Measurements from ENCODE around the gene RIMS3. TPM values are rescaled to one million over a fixed set of nuclear protein-coding genes. Genes with fewer than 3 reads are reported as not detected.

Gene RIMS3
- total RNA-seq, 1 donor from 2014 or later = 0.52 TPM

- H3K27ac ChIP-seq (ENCODE audit: low read depth, low read length) = no peak overlapping the region
- no peak overlapping the region for H3K9ac ChIP-seq (ENCODE audit: low read depth in 1 of 3, low read length in 3 of 3)
- no peaks in the 10 kb centered on the region for H3K9me3 ChIP-seq (ENCODE audit: control insufficient read depth in 3 of 3, low read length in 3 of 3)
- no peaks in the 10 kb centered on the region for H3K4me1 ChIP-seq (ENCODE audit: control insufficient read depth in 3 of 3, insufficient read depth in 3 of 3, low read length in 3 of 3)
- H3K36me3 ChIP-seq (ENCODE audit: control insufficient read depth in 3 of 3, insufficient read depth in 3 of 3, low read length in 3 of 3) = no peaks in the 10 kb centered on the region
- no peak overlapping the region for H3K4me3 ChIP-seq (ENCODE audit: low read length in 3 of 3)
- H3K27me3 ChIP-seq (ENCODE audit: control insufficient read depth in 3 of 3, insufficient read depth in 3 of 3, low read length in 3 of 3) = peaks cover 0 to 4% (median 2%) of the 10 kb centered on the region in 3 donors
These were observed 8.0 kb upstream of the RIMS3 start for GRCh38 chr1:40673452-40673851.

- Histone ChIP-seq H3K4me1 (ENCODE audit: control insufficient read depth in 3 of 3, insufficient read depth in 3 of 3, low read length in 3 of 3) (peaks cover 0 to 6% (median 0%) of the 10 kb centered on the region in 3 donors), H3K4me3 (ENCODE audit: low read length in 3 of 3) (peak overlapping the region in 2 of 3 donors; percentile 49 to 51), H3K27ac (ENCODE audit: low read depth, low read length) (no peak overlapping the region), H3K36me3 (ENCODE audit: control insufficient read depth in 3 of 3, insufficient read depth in 3 of 3, low read length in 3 of 3) (no peaks in the 10 kb centered on the region), H3K9ac (ENCODE audit: low read depth in 1 of 3, low read length in 3 of 3) (no peak overlapping the region), H3K9me3 (ENCODE audit: control insufficient read depth in 3 of 3, low read length in 3 of 3) (no peaks in the 10 kb centered on the region), H3K27me3 (ENCODE audit: control insufficient read depth in 3 of 3, insufficient read depth in 3 of 3, low read length in 3 of 3) (peaks cover 0 to 5% (median 0%) of the 10 kb centered on the region in 3 donors)
These were observed 3.5 kb upstream of the RIMS3 start for GRCh38 chr1:40668769-40669525.

- Histone ChIP-seq H3K4me1 (ENCODE audit: control insufficient read depth in 3 of 3, insufficient read depth in 3 of 3, low read length in 3 of 3) (peaks cover 0 to 9% (median 0%) of the 10 kb centered on the region in 3 donors), H3K9me3 (ENCODE audit: control insufficient read depth in 3 of 3, low read length in 3 of 3) (no peaks in the 10 kb centered on the region), H3K4me3 (ENCODE audit: low read length in 3 of 3) (no peak overlapping the region), H3K27me3 (ENCODE audit: control insufficient read depth in 3 of 3, insufficient read depth in 3 of 3, low read length in 3 of 3) (peaks cover 0 to 3% (median 0%) of the 10 kb centered on the region in 3 donors), H3K27ac (ENCODE audit: low read depth, low read length) (no peak overlapping the region), H3K36me3 (ENCODE audit: control insufficient read depth in 3 of 3, insufficient read depth in 3 of 3, low read length in 3 of 3) (no peaks in the 10 kb centered on the region), H3K9ac (ENCODE audit: low read depth in 1 of 3, low read length in 3 of 3) (no peak overlapping the region)
These were observed 691 bp downstream of the RIMS3 start for GRCh38 chr1:40664791-40665190.

GRCh38 chr1:40664167-40664537, 1.3 kb downstream of the RIMS3 start:
- H3K9ac ChIP-seq (ENCODE audit: low read depth in 1 of 3, low read length in 3 of 3) = no peak overlapping the region
- peaks cover 0 to 3% (median 0%) of the 10 kb centered on the region in 3 donors for H3K27me3 ChIP-seq (ENCODE audit: control insufficient read depth in 3 of 3, insufficient read depth in 3 of 3, low read length in 3 of 3)
- peaks cover 0 to 9% (median 0%) of the 10 kb centered on the region in 3 donors for H3K4me1 ChIP-seq (ENCODE audit: control insufficient read depth in 3 of 3, insufficient read depth in 3 of 3, low read length in 3 of 3)
- H3K9me3 ChIP-seq (ENCODE audit: control insufficient read depth in 3 of 3, low read length in 3 of 3) = no peaks in the 10 kb centered on the region
- H3K36me3 ChIP-seq (ENCODE audit: control insufficient read depth in 3 of 3, insufficient read depth in 3 of 3, low read length in 3 of 3) = no peaks in the 10 kb centered on the region
- no peak overlapping the region for H3K4me3 ChIP-seq (ENCODE audit: low read length in 3 of 3)
- H3K27ac ChIP-seq (ENCODE audit: low read depth, low read length) = no peak overlapping the region

- no peak overlapping the region for H3K27ac ChIP-seq (ENCODE audit: low read depth, low read length)
These were observed 1.9 kb downstream of the RIMS3 start for GRCh38 chr1:40663324-40664166.

GRCh38 chr1:40662864-40663263, 2.6 kb downstream of the RIMS3 start:
- Histone ChIP-seq H3K36me3 (ENCODE audit: control insufficient read depth in 3 of 3, insufficient read depth in 3 of 3, low read length in 3 of 3) (no peaks in the 10 kb centered on the region), H3K4me1 (ENCODE audit: control insufficient read depth in 3 of 3, insufficient read depth in 3 of 3, low read length in 3 of 3) (peaks cover 0 to 9% (median 0%) of the 10 kb centered on the region in 3 donors), H3K4me3 (ENCODE audit: low read length in 3 of 3) (no peak overlapping the region), H3K9me3 (ENCODE audit: control insufficient read depth in 3 of 3, low read length in 3 of 3) (no peaks in the 10 kb centered on the region), H3K9ac (ENCODE audit: low read depth in 1 of 3, low read length in 3 of 3) (no peak overlapping the region), H3K27me3 (ENCODE audit: control insufficient read depth in 3 of 3, insufficient read depth in 3 of 3, low read length in 3 of 3) (peaks cover 0 to 3% (median 2%) of the 10 kb centered on the region in 3 donors), H3K27ac (ENCODE audit: low read depth, low read length) (no peak overlapping the region)

More at GRCh38 chr1:40663324-40664166, 1.9 kb downstream of the RIMS3 start:
- Histone ChIP-seq H3K36me3 (ENCODE audit: control insufficient read depth in 3 of 3, insufficient read depth in 3 of 3, low read length in 3 of 3) (no peaks in the 10 kb centered on the region), H3K4me3 (ENCODE audit: low read length in 3 of 3) (no peak overlapping the region), H3K9ac (ENCODE audit: low read depth in 1 of 3, low read length in 3 of 3) (no peak overlapping the region), H3K27me3 (ENCODE audit: control insufficient read depth in 3 of 3, insufficient read depth in 3 of 3, low read length in 3 of 3) (peaks cover 0 to 3% (median 1%) of the 10 kb centered on the region in 3 donors), H3K4me1 (ENCODE audit: control insufficient read depth in 3 of 3, insufficient read depth in 3 of 3, low read length in 3 of 3) (peaks cover 0 to 9% (median 0%) of the 10 kb centered on the region in 3 donors), H3K9me3 (ENCODE audit: control insufficient read depth in 3 of 3, low read length in 3 of 3) (no peaks in the 10 kb centered on the region)

- Histone ChIP-seq H3K27ac (ENCODE audit: low read depth, low read length) (no peak overlapping the region), H3K9ac (ENCODE audit: low read depth in 1 of 3, low read length in 3 of 3) (no peak overlapping the region), H3K4me1 (ENCODE audit: control insufficient read depth in 3 of 3, insufficient read depth in 3 of 3, low read length in 3 of 3) (peaks cover 0 to 9% (median 0%) of the 10 kb centered on the region in 3 donors), H3K9me3 (ENCODE audit: control insufficient read depth in 3 of 3, low read length in 3 of 3) (no peaks in the 10 kb centered on the region), H3K36me3 (ENCODE audit: control insufficient read depth in 3 of 3, insufficient read depth in 3 of 3, low read length in 3 of 3) (no peaks in the 10 kb centered on the region), H3K4me3 (ENCODE audit: low read length in 3 of 3) (no peak overlapping the region), H3K27me3 (ENCODE audit: control insufficient read depth in 3 of 3, insufficient read depth in 3 of 3, low read length in 3 of 3) (peaks cover 0 to 3% (median 2%) of the 10 kb centered on the region in 3 donors)
These were observed 3.3 kb downstream of the RIMS3 start for GRCh38 chr1:40662151-40662550.

- H3K36me3 ChIP-seq (ENCODE audit: control insufficient read depth in 3 of 3, insufficient read depth in 3 of 3, low read length in 3 of 3) = no peaks in the 10 kb centered on the region
- no peaks in the 10 kb centered on the region for H3K9me3 ChIP-seq (ENCODE audit: control insufficient read depth in 3 of 3, low read length in 3 of 3)
- H3K27ac ChIP-seq (ENCODE audit: low read depth, low read length) = no peak overlapping the region
- peaks cover 0 to 9% (median 0%) of the 10 kb centered on the region in 3 donors for H3K4me1 ChIP-seq (ENCODE audit: control insufficient read depth in 3 of 3, insufficient read depth in 3 of 3, low read length in 3 of 3)
- no peak overlapping the region for H3K4me3 ChIP-seq (ENCODE audit: low read length in 3 of 3)
- H3K27me3 ChIP-seq (ENCODE audit: control insufficient read depth in 3 of 3, insufficient read depth in 3 of 3, low read length in 3 of 3) = peaks cover 0 to 3% (median 2%) of the 10 kb centered on the region in 3 donors
- H3K9ac ChIP-seq (ENCODE audit: low read depth in 1 of 3, low read length in 3 of 3) = no peak overlapping the region
These were observed 3.8 kb downstream of the RIMS3 start for GRCh38 chr1:40661678-40662077.

- H3K27ac ChIP-seq (ENCODE audit: low read depth, low read length) = no peak overlapping the region
- peaks cover 0 to 4% (median 2%) of the 10 kb centered on the region in 3 donors for H3K27me3 ChIP-seq (ENCODE audit: control insufficient read depth in 3 of 3, insufficient read depth in 3 of 3, low read length in 3 of 3)
- H3K9ac ChIP-seq (ENCODE audit: low read depth in 1 of 3, low read length in 3 of 3) = no peak overlapping the region
- H3K9me3 ChIP-seq (ENCODE audit: control insufficient read depth in 3 of 3, low read length in 3 of 3) = no peaks in the 10 kb centered on the region
- H3K4me3 ChIP-seq (ENCODE audit: low read length in 3 of 3) = no peak overlapping the region
- no peaks in the 10 kb centered on the region for H3K36me3 ChIP-seq (ENCODE audit: control insufficient read depth in 3 of 3, insufficient read depth in 3 of 3, low read length in 3 of 3)
- peaks cover 0 to 3% (median 0%) of the 10 kb centered on the region in 3 donors for H3K4me1 ChIP-seq (ENCODE audit: control insufficient read depth in 3 of 3, insufficient read depth in 3 of 3, low read length in 3 of 3)
These were observed 5.9 kb downstream of the RIMS3 start for GRCh38 chr1:40659649-40659947.

All from skeletal muscle tissue (tissue), 4 donors.